Esophagus muscularis mucosa (tissue), 4 donors: ENCODE measurements around the gene DIAPH1.

Source experiments
- EP300 ChIP-seq: sonication (generic); formaldehyde crosslinking; IDR thresholded peaks from one replicate; pipeline ENCODE4 v1.6.1; 2017; ENCODE audit warnings: antibody characterized with exemption
- POLR2A ChIP-seq: fragments of 450-650 bp; IDR thresholded peaks from one replicate; pipeline ENCODE4 v1.6.1; 2017; ENCODE audit warnings: antibody characterized with exemption, moderate library complexity, mild to moderate bottlenecking, low read depth
- POLR2AphosphoS5 ChIP-seq, 2 donors: sonication (generic); formaldehyde crosslinking; IDR thresholded peaks; one replicate each; pipeline ENCODE4 v1.6.1; 2017; ENCODE audit warnings: antibody characterized with exemption in 2 of 2
- TF ChIP-seq, protein P1 (sequence below), 3 experiments: fragments of 200-600 bp in 2 of 3; fragments of 450-650 bp in 1 of 3; sonication (generic) in 2 of 3; IDR thresholded peaks; one replicate each; pipeline ENCODE4 v1.5.1; 2017 to 2019; ENCODE audit warnings: antibody characterized with exemption in 3 of 3, mild to moderate bottlenecking in 2 of 3, moderate library complexity in 1 of 3

DNA sequence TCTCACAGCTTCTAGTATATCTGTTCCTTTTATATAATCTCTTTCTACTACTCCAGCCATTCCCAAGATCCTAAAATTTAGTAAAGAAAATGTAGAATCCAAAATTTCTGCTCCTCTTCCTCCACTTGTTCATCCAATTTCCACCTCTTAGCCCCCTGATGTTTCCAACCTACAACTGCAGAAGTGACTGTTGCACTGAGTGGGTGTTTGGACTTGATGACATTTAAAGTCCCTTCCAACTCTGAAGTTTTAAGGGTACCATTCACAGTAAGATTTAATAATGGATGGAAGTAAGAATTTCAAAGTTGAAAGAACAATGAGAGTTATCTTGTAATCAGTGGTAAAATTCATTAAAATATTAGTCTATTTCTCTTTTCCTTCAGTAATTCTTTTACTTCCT, 5.5 kb downstream of the DIAPH1 start:
- TF ChIP-seq, protein P1, sequence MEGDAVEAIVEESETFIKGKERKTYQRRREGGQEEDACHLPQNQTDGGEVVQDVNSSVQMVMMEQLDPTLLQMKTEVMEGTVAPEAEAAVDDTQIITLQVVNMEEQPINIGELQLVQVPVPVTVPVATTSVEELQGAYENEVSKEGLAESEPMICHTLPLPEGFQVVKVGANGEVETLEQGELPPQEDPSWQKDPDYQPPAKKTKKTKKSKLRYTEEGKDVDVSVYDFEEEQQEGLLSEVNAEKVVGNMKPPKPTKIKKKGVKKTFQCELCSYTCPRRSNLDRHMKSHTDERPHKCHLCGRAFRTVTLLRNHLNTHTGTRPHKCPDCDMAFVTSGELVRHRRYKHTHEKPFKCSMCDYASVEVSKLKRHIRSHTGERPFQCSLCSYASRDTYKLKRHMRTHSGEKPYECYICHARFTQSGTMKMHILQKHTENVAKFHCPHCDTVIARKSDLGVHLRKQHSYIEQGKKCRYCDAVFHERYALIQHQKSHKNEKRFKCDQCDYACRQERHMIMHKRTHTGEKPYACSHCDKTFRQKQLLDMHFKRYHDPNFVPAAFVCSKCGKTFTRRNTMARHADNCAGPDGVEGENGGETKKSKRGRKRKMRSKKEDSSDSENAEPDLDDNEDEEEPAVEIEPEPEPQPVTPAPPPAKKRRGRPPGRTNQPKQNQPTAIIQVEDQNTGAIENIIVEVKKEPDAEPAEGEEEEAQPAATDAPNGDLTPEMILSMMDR (IDR thresholded peaks at IDR 0.05), result no peak
- TF ChIP-seq POLR2A (no peak), EP300 (no peak), POLR2AphosphoS5 (IDR thresholded peaks at IDR 0.05) (no peak)
